Caco-2 (cell line): ENCODE data around the gene BCAN. TPM values are rescaled to one million over a fixed set of nuclear protein-coding genes. Genes with fewer than 3 reads are reported as not detected.

Experiments used
- BruUV-seq: library from RNA; stranded (reverse); fragments of 400-500 nt; replicated peaks from 2 replicates; lab custom pipeline; 2021; lab: Mats Ljungman, UMichigan
- CTCF ChIA-PET: fragments of 300-600 bp; sonication (Branson Sonifier 250); formaldehyde crosslinking; loops from one replicate; lab custom pipeline; 2022; ENCODE audit warnings: antibody characterized with exemption; lab: Charles Lee
- POLR2A ChIA-PET: fragments of 300-600 bp; sonication (Branson Sonifier 250); formaldehyde crosslinking; loops from one replicate; lab custom pipeline; 2022; ENCODE audit warnings: antibody characterized with exemption; lab: Charles Lee
- DNase-seq, 2 experiments: peaks; one replicate each; pipeline versions ENCODE4 v3.0.0 to v3.0.0-alpha.2; 2020 to 2022
- H3K27me3 ChIP-seq: replicated peaks from 2 replicates; pipeline ENCODE4 v1.6.0; 2011; ENCODE audit warnings: low read length; ENCODE audit not compliant: control insufficient read depth, insufficient read depth
- H3K36me3 ChIP-seq: 2 replicates; pipeline ENCODE4 v1.5.1; 2011; ENCODE audit warnings: low read length; ENCODE audit not compliant: control insufficient read depth, insufficient read depth
- H3K4me1 ChIP-seq: fragments of 250-450 bp; sonication (Bioruptor Pico); 2 replicates; pipeline ENCODE4 v1.5.1; 2020; ENCODE audit warnings: mild to moderate bottlenecking
- H3K4me3 ChIP-seq: 2 replicates; pipeline ENCODE4 v1.5.1; 2011; ENCODE audit warnings: low read depth, mild to moderate bottlenecking, control low read depth, low read length
- H3K9me3 ChIP-seq: fragments of 250-450 bp; sonication (Bioruptor Pico); 2 replicates; pipeline ENCODE4 v1.5.1; 2020; ENCODE audit warnings: mild to moderate bottlenecking, moderate library complexity
- H3K27ac Mint-ChIP-seq: one replicate; pipeline ENCODE4 v1.8.0; 2022; ENCODE audit warnings: mixed read lengths; ENCODE audit not compliant: unreplicated experiment
- H3K27me3 Mint-ChIP-seq: one replicate; pipeline ENCODE4 v1.8.0; 2022; ENCODE audit warnings: mixed read lengths; ENCODE audit not compliant: insufficient read depth, unreplicated experiment
- H3K36me3 Mint-ChIP-seq: one replicate; pipeline ENCODE4 v1.8.0; 2022; ENCODE audit warnings: mild to moderate bottlenecking, mixed read lengths; ENCODE audit not compliant: insufficient read depth, unreplicated experiment
- H3K4me1 Mint-ChIP-seq: one replicate; pipeline ENCODE4 v1.8.0; 2022; ENCODE audit warnings: low read depth, mixed read lengths; ENCODE audit not compliant: unreplicated experiment
- H3K4me3 Mint-ChIP-seq: one replicate; pipeline ENCODE4 v1.8.0; 2022; ENCODE audit warnings: mild to moderate bottlenecking, moderate library complexity, mixed read lengths; ENCODE audit not compliant: unreplicated experiment
- H3K9me3 Mint-ChIP-seq: one replicate; pipeline ENCODE4 v1.8.0; 2022; ENCODE audit warnings: mixed read lengths; ENCODE audit not compliant: unreplicated experiment
- intact Hi-C: fragments of 100-400 bp; cut with micrococcal nuclease; formaldehyde crosslinking; loops from one replicate; pipeline ENCODE4 v1.10.0; 2022; ENCODE audit not compliant: unreplicated experiment
- total RNA-seq: library from RNA; stranded (reverse); gene quantifications from 2 replicates; pipeline ENCODE4 v1.2.3, GENCODE V29; 2022
- TF ChIP-seq, protein P1 (sequence below), 2 experiments: fragments of 200-600 bp in 1 of 2; IDR thresholded peaks; 1 replicate in 1 of 2; 2 replicates in 1 of 2; pipeline versions ENCODE4 v1.5.1 to v1.8.0; 2011 to 2022; ENCODE audit warnings: antibody characterized with exemption in 1 of 2, control low read depth in 1 of 2, inconsistent platforms in 1 of 2, low read depth in 1 of 2, low read length in 1 of 2, mild to moderate bottlenecking in 1 of 2, moderate library complexity in 1 of 2; ENCODE audit not compliant: insufficient read depth in 1 of 2, severe bottlenecking in 1 of 2, unreplicated experiment in 1 of 2

The BCAN gene
- total RNA-seq, 1 experiment from 2014 or later, result not detected

DNA sequence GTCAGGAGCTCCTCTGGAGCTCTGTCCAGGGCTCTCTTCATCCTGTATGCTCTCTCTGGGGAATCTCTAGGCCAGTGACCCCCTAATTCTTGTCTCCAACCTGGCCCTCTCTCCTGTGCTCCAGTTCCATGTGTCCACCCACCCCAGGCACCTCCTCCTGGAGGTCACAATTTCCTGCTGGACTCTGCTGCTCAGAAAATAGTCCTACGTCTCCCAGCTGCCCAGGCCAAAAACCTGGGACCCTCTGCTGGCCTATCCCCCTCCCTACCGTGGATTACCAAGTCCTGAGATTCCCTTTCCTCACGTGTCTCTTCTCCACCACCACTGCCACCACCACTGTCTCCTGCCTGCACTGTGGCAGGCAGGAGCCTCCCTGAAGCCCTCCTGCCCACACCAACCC lies 23.6 kb downstream of the BCAN start:
- Mint-ChIP-seq H3K36me3 (no peaks in the 10 kb centered on the region), H3K27me3 (no peaks in the 10 kb centered on the region), H3K9me3 (no peaks in the 10 kb centered on the region), H3K4me3 (peak overlapping the region; percentile 47), H3K27ac (peak overlapping the region; percentile 89), H3K4me1 (peaks cover 64% of the 10 kb centered on the region)
- no peaks in the 10 kb centered on the region for H3K27me3 ChIP-seq
- peaks cover 66% of the 10 kb centered on the region for H3K4me1 ChIP-seq
- intact Hi-C loops, result no loop called here
- CTCF ChIA-PET, result interaction anchor here (0.6 to 2.2 kb wide), 7 partner anchors 11 to 166 kb away, joined by 3 to 24 read pairs (median 5); partner anchors contain the start of gene NES
- no peak for DNase-seq
- POLR2A ChIA-PET, result interaction anchor here (0.6 to 1.4 kb wide), 3 partner anchors 11 to 286 kb away, joined by 3 to 19 read pairs (median 4); partner anchors contain the start of gene NES
- H3K9me3 ChIP-seq, result no peaks in the 10 kb centered on the region
- BruUV-seq, result no TSS peak
- H3K4me3 ChIP-seq, result no peak overlapping the region
- H3K36me3 ChIP-seq, result no peaks in the 10 kb centered on the region
- TF ChIP-seq, protein P1, sequence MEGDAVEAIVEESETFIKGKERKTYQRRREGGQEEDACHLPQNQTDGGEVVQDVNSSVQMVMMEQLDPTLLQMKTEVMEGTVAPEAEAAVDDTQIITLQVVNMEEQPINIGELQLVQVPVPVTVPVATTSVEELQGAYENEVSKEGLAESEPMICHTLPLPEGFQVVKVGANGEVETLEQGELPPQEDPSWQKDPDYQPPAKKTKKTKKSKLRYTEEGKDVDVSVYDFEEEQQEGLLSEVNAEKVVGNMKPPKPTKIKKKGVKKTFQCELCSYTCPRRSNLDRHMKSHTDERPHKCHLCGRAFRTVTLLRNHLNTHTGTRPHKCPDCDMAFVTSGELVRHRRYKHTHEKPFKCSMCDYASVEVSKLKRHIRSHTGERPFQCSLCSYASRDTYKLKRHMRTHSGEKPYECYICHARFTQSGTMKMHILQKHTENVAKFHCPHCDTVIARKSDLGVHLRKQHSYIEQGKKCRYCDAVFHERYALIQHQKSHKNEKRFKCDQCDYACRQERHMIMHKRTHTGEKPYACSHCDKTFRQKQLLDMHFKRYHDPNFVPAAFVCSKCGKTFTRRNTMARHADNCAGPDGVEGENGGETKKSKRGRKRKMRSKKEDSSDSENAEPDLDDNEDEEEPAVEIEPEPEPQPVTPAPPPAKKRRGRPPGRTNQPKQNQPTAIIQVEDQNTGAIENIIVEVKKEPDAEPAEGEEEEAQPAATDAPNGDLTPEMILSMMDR (IDR thresholded peaks at IDR 0.05; ENCODE audit: insufficient read depth in 1 of 2, low read depth in 1 of 2, low read length in 1 of 2, severe bottlenecking in 1 of 2, unreplicated experiment in 1 of 2), result no peak

DNA sequence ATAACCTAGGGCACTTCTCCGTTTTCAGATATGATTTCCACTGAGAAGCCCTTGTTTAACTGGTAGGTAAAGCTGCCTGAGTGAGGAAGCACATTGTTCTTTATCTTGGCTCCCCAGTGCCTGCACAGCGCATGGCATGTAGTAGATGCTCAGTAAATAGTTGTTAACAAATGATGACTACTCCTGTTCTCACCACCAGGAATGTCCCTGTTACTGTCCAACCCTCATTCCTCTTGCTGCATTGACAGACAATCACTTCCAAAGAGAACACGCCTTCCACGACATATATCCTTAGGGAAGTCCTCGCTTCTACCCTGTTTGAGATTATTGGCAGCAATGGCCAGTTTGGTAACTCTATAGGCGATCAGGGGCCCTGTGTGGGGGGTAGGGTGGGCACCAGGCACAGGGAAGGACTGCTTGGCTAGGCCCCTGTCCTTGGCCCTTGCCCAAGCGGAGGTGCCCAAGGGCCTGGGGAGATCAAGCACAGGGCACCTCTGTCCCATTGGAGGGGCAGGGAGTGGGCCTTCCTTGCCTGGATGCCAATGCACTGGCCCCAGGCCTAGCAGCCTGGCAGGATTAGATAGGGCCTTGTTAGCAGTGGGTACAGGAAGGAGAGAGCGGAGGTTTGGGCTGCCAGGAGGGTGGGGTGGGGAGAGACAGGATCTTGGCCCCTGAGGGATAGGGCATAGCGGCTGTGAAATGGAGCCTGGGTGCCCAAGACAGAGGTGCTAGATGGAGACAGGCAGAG lies 25.1 kb downstream of the BCAN start:
- intact Hi-C loops, result no loop called here
- Histone ChIP-seq H3K9me3 (no peaks in the 10 kb centered on the region), H3K4me1 (peaks cover 59% of the 10 kb centered on the region), H3K4me3 (no peak overlapping the region), H3K36me3 (no peaks in the 10 kb centered on the region), H3K27me3 (no peaks in the 10 kb centered on the region)
- ChIA-PET POLR2A (no interaction called here), CTCF (interaction anchor here (2.3 kb wide), 1 partner anchor 10 kb away, joined by 9 read pairs; the partner anchor contains the start of gene NES)
- BruUV-seq, result no TSS peak
- H3K27ac Mint-ChIP-seq, result peak overlapping the region; percentile 18
- H3K27me3 Mint-ChIP-seq, result no peaks in the 10 kb centered on the region
- TF ChIP-seq, protein P1 (IDR thresholded peaks at IDR 0.05; ENCODE audit: insufficient read depth in 1 of 2, low read depth in 1 of 2, low read length in 1 of 2, severe bottlenecking in 1 of 2, unreplicated experiment in 1 of 2), result no peak
- no peak overlapping the region for H3K4me3 Mint-ChIP-seq
- no peak for DNase-seq
- H3K9me3 Mint-ChIP-seq, result no peaks in the 10 kb centered on the region
- no peaks in the 10 kb centered on the region for H3K36me3 Mint-ChIP-seq
- H3K4me1 Mint-ChIP-seq, result peaks cover 59% of the 10 kb centered on the region

DNA sequence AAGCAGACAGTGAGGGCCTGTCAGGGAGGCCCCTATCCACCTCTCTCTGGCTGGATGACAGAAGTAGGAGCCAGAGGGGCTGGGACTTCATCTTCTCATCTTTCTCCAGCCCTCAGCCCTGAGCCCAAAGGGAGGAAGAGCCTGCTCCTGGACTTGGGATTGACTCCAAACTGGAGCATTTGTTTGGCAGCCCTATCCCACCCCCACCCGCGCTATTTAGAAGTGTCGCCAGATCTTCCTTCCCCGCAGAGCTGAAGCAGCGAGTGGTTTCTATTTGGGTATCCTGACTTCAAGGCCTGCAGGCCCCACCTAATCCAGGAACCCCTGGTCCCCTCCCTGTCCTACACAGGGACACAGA lies 25.7 kb downstream of the BCAN start:
- no TSS peak for BruUV-seq
- H3K27me3 Mint-ChIP-seq, result no peaks in the 10 kb centered on the region
- Histone ChIP-seq H3K4me3 (no peak overlapping the region), H3K4me1 (peaks cover 53% of the 10 kb centered on the region), H3K36me3 (no peaks in the 10 kb centered on the region), H3K9me3 (no peaks in the 10 kb centered on the region), H3K27me3 (no peaks in the 10 kb centered on the region)
- ChIA-PET CTCF (interaction anchor here (2.3 kb wide), 1 partner anchor 9 kb away, joined by 9 read pairs; the partner anchor contains the start of gene NES), POLR2A (no interaction called here)
- peaks cover 5% of the 10 kb centered on the region for H3K36me3 Mint-ChIP-seq
- TF ChIP-seq, protein P1 (IDR thresholded peaks at IDR 0.05; ENCODE audit: insufficient read depth in 1 of 2, low read depth in 1 of 2, low read length in 1 of 2, severe bottlenecking in 1 of 2, unreplicated experiment in 1 of 2), result no peak
- intact Hi-C loops, result no loop called here
- H3K4me1 Mint-ChIP-seq, result peaks cover 55% of the 10 kb centered on the region
- peak overlapping the region; percentile 53 for H3K27ac Mint-ChIP-seq
- DNase-seq, result no peak
- no peaks in the 10 kb centered on the region for H3K9me3 Mint-ChIP-seq
- no peak overlapping the region for H3K4me3 Mint-ChIP-seq
